ENCODE measurements around the gene IFTAP. TPM values are rescaled to one million over a fixed set of nuclear protein-coding genes. Genes with fewer than 3 reads are reported as not detected.
"Not testable (repeated sequence)": the region's sequence is repeated elsewhere in the genome, so short reads cannot be mapped to it uniquely, and the experiment has no call there.

IFTAP gene
- total RNA-seq, 2 donors from 2014 or later, result 18.3 to 41.0 TPM

- H3K27me3 ChIP-seq (replicated peaks; ENCODE audit: insufficient read depth), result no peaks in the 10 kb centered on the region
- H3K4me3 ChIP-seq, result no peak overlapping the region
- H3K9me3 ChIP-seq, result no peaks in the 10 kb centered on the region
- DNase-seq (ENCODE audit: low spot score) (no peak), ATAC-seq (ENCODE audit: insufficient number of reproducible peaks, low FRiP score, low read depth) (no peak)
- TF ChIP-seq CTCF (IDR thresholded peaks at IDR 0.05), result no peak
- no peak overlapping the region for H3K27ac ChIP-seq
- H3K36me3 ChIP-seq, result no peaks in the 10 kb centered on the region
- H3K4me1 ChIP-seq (ENCODE audit: control insufficient read depth in 1 of 2, low read depth in 2 of 2), result no peaks in the 10 kb centered on the region
Observed at GRCh38 chr11:36631774-36632173, 37.5 kb downstream of the IFTAP start.

- DNase-seq (ENCODE audit: low spot score), result no peak
- Histone ChIP-seq H3K36me3 (no peaks in the 10 kb centered on the region), H3K4me3 (no peak overlapping the region), H3K27ac (no peak overlapping the region), H3K9me3 (no peaks in the 10 kb centered on the region), H3K4me1 (ENCODE audit: control insufficient read depth in 1 of 2, low read depth in 2 of 2) (no peaks in the 10 kb centered on the region), H3K27me3 (replicated peaks; ENCODE audit: insufficient read depth) (no peaks in the 10 kb centered on the region)
- no peak for ATAC-seq (ENCODE audit: insufficient number of reproducible peaks, low FRiP score, low read depth)
- no peak for TF ChIP-seq CTCF (IDR thresholded peaks at IDR 0.05)
Observed at GRCh38 chr11:36635066-36635862, 41.0 kb downstream of the IFTAP start.

- no peaks in the 10 kb centered on the region for H3K36me3 ChIP-seq
- no peak overlapping the region for H3K4me3 ChIP-seq
- DNase-seq (ENCODE audit: low spot score) (no peak), ATAC-seq (ENCODE audit: insufficient number of reproducible peaks, low FRiP score, low read depth) (no peak)
- no peaks in the 10 kb centered on the region for H3K4me1 ChIP-seq (ENCODE audit: control insufficient read depth in 1 of 2, low read depth in 2 of 2)
- no peak overlapping the region for H3K27ac ChIP-seq
- H3K9me3 ChIP-seq, result no peaks in the 10 kb centered on the region
- no peak for TF ChIP-seq CTCF (IDR thresholded peaks at IDR 0.05)
- H3K27me3 ChIP-seq (replicated peaks; ENCODE audit: insufficient read depth), result no peaks in the 10 kb centered on the region
Observed at GRCh38 chr11:36638556-36638955, 44.3 kb downstream of the IFTAP start.

GRCh38 chr11:36657610-36658267 lies 63.4 kb downstream of the IFTAP start:
- DNase-seq (ENCODE audit: low spot score), result no peak
- Histone ChIP-seq H3K36me3 (peaks cover 3% of the 10 kb centered on the region), H3K4me1 (ENCODE audit: control insufficient read depth in 1 of 2, low read depth in 2 of 2) (no peaks in the 10 kb centered on the region), H3K4me3 (no peak overlapping the region), H3K9me3 (no peaks in the 10 kb centered on the region), H3K27me3 (replicated peaks; ENCODE audit: insufficient read depth) (no peaks in the 10 kb centered on the region), H3K27ac (no peak overlapping the region)
- TF ChIP-seq CTCF (IDR thresholded peaks at IDR 0.05), result no peak
- ATAC-seq (ENCODE audit: insufficient number of reproducible peaks, low FRiP score, low read depth), result no peak

- not testable (repeated sequence) for H3K4me3 ChIP-seq; DNase-seq (ENCODE audit: low spot score); H3K4me1 ChIP-seq (ENCODE audit: control insufficient read depth in 1 of 2, low read depth in 2 of 2); H3K27me3 ChIP-seq (replicated peaks; ENCODE audit: insufficient read depth); ATAC-seq (ENCODE audit: insufficient number of reproducible peaks, low FRiP score, low read depth); H3K9me3 ChIP-seq; H3K27ac ChIP-seq; H3K36me3 ChIP-seq
Observed at GRCh38 chr11:36661359-36661758, 67.1 kb downstream of the IFTAP start.

Data from thoracic aorta (tissue), 2 donors.